Gastrocnemius medialis (tissue), 4 donors: ENCODE results near the gene DHX16.

ENCODE experiments used
- POLR2A ChIP-seq, 2 donors: fragments of 450-650 bp; IDR thresholded peaks; one replicate each; pipeline ENCODE4 v1.6.1; 2017; ENCODE audit warnings: antibody characterized with exemption in 2 of 2, mild to moderate bottlenecking in 2 of 2, moderate library complexity in 2 of 2
- TF ChIP-seq, protein P1 (sequence below), 5 experiments: fragments of 450-650 bp in 3 of 5; fragments of 200-600 bp in 2 of 5; sonication (generic) in 2 of 5; IDR thresholded peaks in 4 of 5; conservative IDR thresholded peaks in 1 of 5; 1 replicate in 4 of 5; 2 replicates in 1 of 5; pipeline ENCODE4 v1.5.1; 2016 to 2019; ENCODE audit warnings: antibody characterized with exemption in 5 of 5, mild to moderate bottlenecking in 3 of 5, moderate library complexity in 3 of 5

DNA sequence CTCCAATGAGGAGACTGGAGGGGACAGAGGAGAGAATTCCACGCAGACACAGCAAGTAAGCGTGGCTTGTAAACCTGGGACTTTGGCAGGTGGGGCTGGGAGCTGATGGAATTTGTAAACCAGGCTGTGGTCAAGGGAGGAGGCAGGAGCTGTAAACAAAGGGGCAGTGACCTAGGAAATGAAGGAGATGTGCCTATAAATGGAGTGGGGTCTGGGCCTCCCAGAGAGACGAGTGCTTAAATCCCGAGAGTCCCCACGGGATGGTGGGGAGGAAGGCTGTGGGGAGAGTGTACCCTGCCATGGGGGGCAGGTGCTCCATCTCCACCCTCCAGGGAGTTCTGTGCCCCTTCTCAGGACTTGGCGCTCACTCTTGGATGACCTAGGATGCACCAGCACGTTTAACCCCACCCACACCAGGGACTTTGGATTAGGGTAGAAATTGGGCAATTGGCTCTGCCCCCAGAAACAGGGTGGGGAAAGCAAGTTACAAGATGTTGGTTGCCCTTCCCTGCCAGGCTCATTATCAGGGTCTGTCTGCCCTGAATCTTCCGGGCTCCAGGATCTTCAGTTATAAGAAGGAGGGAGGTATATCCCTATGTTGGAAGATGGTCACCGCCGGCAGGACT is 4.0 kb upstream of the DHX16 start:
- TF ChIP-seq, protein P1, sequence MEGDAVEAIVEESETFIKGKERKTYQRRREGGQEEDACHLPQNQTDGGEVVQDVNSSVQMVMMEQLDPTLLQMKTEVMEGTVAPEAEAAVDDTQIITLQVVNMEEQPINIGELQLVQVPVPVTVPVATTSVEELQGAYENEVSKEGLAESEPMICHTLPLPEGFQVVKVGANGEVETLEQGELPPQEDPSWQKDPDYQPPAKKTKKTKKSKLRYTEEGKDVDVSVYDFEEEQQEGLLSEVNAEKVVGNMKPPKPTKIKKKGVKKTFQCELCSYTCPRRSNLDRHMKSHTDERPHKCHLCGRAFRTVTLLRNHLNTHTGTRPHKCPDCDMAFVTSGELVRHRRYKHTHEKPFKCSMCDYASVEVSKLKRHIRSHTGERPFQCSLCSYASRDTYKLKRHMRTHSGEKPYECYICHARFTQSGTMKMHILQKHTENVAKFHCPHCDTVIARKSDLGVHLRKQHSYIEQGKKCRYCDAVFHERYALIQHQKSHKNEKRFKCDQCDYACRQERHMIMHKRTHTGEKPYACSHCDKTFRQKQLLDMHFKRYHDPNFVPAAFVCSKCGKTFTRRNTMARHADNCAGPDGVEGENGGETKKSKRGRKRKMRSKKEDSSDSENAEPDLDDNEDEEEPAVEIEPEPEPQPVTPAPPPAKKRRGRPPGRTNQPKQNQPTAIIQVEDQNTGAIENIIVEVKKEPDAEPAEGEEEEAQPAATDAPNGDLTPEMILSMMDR (IDR thresholded peaks at IDR 0.05 in 4 of 5, conservative IDR thresholded peaks at IDR 0.05 in 1 of 5) = no peak
- no peak for TF ChIP-seq POLR2A (IDR thresholded peaks at IDR 0.05)
